GM18499 (cell line): ENCODE results near the gene RNASEH1.

ENCODE experiments used
- ATAC-seq: cut with Tn5 transposase; IDR thresholded peaks from one replicate; pipeline ENCODE4 v1.9.1; 2021; ENCODE audit warnings: moderate number of reproducible peaks; ENCODE audit not compliant: insufficient read depth, unreplicated experiment

The RNASEH1 gene

DNA sequence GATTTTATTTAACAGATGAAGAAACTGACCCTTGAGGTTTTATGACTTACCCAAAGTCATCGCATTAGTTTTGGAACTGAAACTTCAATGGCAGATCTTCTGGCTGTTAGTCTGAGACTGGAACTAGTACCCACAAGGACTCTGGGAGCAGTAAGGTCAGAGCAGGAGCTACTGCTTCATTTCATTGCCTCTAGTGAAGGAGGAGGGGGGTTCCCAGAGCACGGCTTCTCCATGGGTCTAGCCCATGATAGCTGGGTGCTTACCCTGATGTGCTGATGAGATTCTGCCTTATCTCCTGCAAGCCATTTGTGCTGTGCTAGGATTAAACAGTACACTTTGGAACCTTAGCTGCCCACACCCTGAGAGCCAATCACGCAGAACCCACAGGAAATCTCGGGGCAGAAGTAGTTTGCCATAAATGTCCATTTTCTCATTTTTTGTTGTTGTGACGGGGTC lies 5.4 kb upstream of the RNASEH1 start:
- peak; percentile 44 for ATAC-seq

DNA sequence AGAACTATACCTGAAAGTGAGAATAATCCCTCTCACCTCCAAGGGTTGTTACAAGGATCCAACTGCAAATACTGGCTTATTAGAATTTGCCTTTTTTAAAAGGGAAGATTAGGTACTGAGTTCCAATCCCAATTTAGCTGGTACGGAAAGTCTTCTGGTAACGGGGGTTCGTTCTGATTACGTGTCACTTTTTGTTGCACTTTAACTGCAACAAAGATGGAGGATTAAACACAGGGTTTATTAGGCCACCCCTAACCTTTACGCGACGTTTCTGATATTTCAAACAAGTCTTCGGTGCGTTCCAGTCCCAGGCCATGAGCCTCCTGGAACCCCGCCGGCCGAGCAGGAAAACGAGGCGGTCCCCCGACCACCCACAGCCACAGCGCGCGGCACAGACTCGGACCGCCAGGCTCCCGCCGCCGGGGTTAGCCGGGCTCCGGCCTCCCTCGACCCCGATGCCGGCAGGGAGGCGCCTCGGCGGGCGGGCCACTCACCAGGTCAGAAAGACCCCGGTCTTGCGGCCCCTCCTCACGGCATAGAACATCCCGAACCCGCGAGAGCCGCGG lies 411 bp downstream of the RNASEH1 start:
- ATAC-seq = peak; percentile 11

DNA sequence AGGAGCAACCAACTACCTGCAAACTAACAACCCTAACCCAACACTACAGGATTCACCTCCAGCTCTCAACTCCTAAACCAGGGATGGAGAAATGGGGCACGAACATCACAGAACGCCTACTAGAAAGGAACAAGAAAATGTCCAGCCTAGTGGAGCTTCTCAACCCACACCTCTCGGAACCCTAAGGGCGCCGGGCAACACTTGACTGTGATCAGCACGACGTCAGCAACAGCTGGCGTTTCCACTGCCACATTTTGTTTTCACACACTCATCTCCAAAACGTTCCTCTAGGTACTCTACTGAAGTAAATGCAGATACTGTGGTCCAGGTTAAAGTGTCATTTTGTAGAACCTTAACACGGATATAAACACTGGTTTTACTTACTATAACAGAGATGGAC lies 4.2 kb downstream of the RNASEH1 start:
- ATAC-seq = no peak

DNA sequence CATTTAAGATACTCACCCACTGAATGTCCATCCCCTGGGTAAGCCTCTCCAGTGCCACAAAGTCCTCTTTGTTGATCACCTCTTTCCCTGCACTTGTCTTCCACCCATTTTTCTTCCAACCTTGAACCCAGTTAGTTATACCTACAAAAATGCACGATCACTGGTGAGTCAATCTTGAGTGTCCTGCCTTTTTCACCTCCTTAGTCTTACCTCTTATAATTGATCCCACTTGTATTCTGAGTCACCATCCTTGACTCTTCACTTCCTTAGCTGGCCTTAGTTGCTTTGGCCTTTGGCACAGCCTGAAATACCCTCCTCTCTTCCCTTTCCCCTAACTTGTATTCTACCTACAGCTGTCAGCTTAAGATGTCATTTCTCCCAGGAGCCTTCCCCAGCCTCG lies 10.2 kb downstream of the RNASEH1 start:
- no peak for ATAC-seq

DNA sequence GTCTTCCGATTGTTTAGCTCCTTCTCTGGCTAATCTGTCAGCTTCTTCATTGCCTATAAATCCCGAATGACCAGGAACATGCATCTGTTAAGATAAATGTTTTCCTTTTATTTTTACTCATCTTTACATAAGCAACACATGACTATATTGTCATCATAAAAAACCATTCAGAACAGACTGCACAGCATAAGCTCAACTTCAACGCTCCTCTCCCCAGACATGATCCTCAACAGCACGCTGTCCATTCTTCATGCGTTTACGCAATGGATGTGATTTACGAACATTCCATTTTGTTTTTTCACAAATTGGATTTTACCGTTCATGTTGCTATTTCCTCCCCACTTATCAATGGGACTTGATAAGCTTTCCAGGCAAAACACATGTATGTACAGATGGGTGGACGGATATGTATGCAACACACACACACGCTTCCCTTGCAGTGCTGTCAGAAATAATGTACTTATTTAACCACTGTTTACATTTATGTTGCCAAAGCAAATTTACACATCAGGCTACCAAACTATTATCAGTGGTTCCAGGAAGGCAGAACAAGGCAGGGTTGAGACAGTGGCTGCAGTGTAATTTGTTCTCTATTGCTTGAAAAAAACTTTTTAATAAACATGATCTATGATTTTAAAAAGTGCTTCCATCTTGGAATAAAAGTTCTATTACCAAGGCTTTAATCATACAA lies 12.2 kb downstream of the RNASEH1 start:
- ATAC-seq = no peak

DNA sequence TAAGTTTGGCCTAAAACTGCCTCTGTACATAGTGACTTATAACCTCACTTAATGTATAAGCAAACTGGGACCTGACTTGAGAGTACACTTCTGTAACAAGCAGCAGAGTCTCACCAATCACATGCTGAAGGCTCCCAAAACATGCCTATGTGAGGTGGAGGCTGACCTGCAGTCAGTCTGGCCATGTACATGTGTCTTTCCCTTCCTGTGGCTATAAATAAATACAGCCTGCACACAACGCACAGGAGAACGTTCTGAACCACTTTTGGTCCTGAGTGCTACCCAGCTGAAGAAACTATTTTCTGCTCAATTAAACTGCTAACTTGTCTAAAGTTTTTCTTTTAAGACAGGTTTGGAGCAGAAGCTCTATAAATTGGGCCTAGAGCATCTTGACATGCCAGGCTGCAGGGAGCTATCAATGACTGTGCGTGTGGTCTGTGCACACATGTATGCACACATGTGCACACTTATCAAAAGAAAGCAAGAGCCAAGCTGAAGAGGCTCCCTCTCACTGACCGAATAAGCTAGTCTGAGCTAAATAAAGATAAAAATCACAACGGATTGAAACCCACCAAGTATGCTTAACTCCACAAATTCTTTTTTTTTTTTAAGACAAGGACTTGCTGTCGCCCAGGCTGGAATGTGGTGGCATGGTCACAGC lies 15.0 kb downstream of the RNASEH1 start:
- no peak for ATAC-seq

DNA sequence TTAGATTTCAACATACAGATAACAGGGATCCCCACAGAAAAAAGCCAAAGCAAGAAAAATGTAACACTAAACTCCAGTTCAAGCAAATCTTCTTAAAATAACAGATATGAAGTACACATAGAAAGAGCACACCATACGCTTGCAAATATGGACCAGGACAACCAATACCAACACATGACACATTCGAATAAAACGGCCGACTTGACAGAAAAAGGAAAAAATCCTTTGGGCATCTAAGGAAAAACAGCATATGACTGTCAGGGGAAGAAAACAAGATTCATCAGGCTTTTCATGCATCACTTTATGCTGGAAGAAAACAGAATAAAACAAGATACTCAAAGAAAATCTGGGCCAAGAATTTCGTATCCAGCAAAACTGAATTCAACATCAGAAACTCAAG lies 16.0 kb downstream of the RNASEH1 start:
- ATAC-seq = no peak

DNA sequence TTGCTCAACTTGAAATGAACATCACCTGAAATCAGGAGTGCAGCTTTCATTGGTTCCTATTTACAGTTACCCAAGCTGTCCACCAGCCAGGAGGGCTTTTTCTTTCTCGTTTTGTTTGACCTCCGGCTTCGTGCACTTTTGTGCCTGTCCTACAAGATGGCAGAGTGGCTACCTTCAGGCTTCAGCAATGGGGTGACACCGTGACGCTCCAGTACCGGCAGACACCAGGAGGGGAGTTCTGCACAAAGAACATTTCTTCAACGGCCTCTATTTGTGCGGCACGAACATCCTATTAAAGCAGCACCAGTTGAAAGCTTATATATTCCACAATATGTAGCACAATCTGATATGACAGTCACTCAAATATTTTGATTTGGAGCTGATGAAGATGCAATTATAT lies 18.3 kb downstream of the RNASEH1 start:
- no peak for ATAC-seq

DNA sequence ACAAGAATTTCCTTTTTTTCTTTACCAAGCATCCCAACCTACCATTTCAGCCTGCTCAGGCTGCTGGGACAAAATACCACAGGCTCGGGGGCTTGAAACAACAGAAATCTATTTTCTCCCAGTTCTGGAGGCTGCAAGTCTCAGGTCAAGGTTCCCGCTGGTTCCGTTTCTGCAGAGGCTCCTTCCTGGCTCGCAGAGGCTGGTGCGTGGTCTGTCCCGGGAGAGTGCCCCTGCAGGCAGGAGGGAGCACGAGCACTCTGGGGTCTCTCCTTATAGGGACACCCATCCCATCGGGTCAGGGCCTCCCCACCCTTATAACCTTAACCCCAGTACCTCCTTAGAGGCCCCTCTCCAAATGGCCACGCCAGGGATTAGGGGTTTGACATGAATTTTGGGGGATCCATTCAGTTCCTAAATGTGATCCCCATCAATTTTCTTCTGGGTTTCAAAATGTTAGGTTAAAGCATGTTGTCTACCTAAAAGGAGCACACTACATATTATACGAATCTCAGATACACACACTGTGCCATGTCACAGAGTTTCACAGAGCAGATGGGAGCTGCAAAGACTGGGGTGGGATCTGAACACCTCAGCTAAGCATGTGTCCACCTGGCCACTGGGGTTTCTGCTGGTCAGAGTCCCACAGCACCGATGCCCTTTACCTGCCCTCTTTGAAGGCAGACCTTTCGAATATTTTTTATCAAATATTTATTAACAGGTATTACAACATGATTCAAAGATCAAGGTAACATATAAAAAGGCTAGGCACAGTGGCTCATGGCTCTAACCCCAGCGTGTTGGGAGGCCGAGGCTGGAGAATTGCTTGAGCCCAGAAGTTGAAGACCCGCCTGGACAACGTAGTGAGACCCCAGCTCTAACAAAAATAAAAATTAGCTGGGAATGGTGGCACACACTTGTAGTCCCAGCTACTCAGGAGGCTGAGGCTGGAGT lies 21.2 kb downstream of the RNASEH1 start:
- ATAC-seq = no peak

DNA sequence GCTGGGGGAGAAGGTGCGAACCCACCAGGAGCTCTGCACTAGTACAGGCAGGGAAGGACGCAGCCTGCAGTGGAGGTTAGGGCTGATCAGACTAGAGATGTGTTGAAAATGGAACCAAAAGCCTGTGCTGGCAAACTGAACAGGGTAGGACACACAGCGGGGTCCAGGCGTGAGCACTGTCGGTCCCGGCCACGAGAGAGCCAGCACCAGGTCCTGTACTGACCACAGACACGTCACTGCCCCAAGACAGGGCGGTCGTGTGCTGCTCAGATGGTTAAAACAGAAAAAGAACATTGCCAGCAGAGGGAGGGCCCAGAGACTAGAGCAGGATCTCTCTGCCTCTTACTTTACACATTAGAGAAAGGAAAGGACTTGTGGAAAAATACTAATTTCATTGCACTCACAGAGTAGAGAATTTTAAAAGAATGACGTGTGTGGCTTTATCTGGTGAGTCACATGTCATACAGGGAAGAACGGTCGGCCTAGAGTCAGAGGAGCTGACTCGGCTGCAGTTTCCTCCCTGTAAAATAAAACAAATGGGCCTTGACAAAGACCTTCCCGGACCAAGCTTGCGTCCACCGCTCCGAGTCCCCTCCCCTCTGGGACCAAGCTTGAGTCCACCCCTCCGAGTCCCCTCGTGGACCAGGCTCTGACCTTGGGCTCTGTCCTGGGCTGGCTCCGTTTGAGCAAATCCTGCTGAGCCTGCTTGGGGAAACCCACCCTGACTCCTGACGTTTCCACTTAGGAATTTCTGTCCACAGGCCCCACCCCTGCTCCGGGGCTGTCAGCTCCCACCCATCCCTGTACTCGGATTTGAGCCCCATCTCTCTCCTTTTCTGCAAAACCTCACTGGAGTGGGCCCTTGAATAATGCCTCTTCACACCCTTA lies 22.1 kb downstream of the RNASEH1 start:
- no peak for ATAC-seq

DNA sequence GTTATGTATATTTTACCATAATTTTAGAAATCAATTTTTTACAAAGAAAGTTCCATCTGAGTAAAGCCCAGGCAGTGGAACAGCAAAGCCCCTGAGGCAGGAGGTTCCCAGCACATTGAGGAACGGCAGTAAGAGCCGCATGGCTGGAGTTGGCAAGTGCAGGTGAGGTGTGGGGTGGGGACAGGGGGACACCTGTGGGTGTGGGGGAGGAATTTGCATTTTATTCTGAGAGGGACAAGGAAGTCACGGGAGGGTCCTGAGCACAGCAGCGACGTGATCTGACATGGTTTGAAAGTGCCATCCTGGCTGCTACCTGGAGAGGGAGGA lies 22.7 kb downstream of the RNASEH1 start:
- ATAC-seq = no peak

DNA sequence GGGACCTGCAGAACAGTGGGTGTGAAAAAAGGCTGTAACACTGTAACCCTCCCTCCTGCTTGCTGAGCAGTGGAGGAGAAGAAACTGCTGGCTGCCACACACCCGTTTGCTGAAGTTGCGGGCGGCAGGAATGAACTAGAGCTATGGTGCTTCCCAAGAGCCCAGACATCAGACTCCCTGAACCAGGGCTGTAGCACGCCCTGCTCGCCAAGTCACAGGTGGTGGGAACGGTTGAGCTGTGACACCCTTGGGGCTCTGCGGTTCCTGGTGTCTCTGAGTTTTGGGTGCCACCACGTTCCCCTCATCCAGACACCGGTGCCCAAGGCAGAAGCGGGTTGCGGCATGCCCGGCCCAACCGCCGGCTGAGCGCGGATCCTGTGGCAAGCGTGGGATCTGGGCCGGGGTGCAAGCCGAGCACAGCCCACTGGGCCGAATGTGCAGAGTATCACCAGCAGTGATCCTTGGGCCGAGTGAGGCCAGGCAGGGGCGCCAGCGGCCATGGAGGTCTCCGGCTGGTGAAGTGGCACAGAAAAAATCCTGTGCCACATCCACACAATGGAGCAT lies 23.8 kb downstream of the RNASEH1 start:
- no peak for ATAC-seq

DNA sequence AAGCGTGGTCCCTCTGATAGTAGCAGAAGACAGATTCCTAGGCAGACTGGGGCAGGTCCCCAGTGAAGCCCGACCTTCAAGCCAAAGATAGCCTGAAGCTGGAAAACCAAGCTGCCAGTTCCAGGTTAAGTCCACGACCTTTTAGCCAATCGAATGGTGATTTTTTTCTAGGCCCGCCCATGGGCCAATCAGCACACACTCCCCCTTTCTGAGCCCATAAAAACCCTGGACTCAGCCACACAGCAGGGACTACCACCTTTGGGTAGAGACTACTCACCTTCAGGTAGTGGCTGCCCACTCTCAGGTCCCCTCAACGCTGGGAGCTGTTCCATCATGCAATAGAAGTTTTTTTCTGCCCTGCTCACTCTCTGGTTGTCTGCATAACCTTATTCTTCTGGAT lies 24.3 kb downstream of the RNASEH1 start:
- no peak for ATAC-seq

DNA sequence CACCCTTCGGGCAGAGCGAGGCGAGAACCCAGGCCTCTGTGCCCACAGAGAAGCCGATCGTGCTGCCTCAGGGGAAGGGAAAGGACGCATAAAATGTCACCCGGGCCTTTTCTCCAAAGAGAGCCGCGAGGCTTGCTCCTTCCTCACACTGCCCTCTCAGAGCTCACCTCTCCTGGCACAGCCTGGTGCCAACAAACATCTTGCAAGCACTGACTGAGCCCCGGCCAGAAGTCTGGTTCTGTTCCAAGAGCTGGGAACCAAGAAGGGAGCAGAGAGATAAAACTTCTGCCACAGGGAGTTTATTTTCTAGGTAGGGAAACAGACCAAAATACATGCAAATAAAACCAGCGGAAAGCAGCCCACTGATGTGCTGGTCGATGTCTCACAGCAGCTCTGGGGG lies 25.2 kb downstream of the RNASEH1 start:
- no peak for ATAC-seq

DNA sequence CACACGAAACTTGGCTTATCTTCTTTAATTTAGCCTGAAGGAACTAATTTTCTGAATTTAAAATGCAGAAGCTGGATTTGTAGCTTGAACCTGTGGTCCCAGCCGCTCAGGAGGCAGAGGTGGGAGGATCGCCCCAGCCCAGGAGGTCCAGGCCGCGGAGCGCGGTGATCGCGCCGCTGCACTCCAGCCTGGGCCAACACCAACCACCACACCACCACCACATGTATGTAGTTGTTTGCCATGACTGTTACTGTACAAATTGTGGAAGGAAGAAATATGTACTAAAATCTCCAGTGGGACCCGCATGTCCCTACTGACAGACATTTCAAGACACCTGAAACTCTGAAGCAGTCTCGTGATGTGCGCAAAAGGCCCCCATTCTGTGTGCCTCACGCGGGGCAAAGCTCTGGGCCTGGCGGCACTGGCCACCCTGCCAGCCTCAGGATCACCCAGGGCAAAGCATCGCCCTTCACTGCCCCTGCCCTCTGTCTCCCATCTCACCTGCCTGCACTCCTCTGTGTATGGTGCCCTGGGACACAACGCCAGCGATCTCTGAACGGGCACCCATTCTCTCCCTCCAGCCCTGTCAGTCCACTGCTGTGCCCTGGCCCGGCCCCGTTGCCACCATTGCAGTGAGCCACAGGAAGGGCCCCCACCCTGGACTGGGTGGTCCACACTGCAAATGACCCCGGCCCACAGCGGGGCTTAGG lies 28.7 kb downstream of the RNASEH1 start:
- no peak for ATAC-seq

DNA sequence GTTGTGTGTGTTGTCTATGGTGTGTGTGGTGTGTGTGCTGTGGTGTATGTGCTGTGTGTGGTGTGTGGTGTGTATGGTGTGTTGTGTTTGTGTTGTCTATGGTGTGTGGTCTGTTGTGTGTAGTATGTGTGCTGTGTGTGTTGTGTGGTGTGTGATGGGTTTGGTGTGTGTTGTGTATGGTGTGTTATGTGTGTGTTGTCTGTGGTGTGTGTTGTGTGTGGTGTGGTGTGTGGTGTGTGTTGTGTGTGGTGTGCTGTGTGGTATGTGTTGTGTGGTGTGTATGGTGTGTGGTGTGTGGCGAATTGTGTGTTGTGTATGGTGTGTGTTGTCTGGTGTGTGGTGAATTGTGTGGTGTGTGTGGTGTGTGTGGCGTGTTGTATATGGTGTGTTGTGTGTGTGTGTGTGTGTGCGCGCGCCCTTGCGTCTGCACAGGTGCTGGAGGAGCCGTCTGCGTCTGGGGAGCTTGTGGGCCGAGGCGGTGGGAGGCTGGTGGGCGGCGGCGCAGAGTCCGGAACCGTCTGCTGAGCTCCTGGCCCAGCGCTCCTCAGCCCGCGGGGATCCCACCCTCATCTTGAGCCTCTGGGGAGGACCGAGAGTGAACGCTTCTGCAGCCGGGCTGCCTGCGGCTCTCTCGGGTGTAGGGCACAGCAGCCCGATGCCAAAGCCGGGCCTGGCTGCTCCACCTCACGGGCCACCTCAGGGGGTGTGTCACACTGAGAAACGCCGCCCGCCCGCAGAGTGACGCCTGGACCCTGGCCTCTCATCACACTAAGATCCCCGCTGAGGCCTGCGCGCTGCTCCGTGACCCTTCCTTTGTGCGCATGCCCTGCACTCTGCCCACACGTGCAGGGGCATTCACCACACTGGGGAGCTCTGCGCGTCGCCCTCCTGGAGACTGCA lies 30.0 kb downstream of the RNASEH1 start:
- no peak for ATAC-seq

DNA sequence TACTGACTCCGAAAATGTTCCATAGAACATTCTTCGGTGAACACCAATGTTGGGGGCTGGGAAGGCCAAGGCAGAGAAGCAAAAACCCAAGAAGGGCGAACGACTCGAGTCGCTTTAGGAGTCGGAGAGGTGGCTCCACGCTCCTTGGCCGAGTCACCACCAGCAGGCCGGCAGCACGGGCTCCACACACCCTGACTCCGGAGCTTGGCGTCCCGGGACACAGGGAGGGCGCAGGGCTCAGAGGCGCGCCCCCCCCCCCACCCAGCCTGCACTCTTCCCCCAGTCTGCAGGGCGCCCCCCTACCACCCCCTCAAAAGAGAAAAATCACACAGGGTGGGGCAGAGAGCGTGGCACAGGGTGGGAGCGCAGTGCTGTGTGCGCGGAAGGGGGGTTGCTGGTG lies 31.3 kb downstream of the RNASEH1 start:
- no peak for ATAC-seq

DNA sequence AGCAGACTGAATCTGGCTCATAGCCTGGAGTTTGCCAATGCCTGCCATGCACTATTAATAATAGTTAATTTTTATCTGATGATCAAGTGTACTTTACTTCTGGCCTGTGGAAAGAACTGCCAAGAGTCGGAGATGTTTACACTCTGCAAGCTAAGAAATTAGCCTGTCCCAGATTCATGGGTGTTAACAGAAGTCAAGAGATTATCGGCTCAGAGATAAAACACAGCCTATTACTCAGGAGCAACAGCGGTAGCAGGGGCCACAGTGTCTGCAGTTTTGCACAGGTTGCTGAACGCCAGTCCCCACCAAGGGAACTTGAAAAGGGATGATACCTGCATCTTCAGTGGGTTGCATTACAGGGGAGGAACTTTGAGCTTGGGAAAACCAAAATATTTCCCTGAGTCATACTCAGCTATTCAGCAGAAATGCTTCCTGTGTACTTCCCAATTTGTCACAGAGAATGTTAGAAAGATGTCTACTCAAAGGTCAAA lies 34.5 kb downstream of the RNASEH1 start:
- no peak for ATAC-seq
